RWPE1 (cell line): Measurements from ENCODE around the gene IP6K1.

ENCODE experiments used
- CTCF ChIA-PET: fragments of 350-600 bp; sonication (Branson Sonifier 250); formaldehyde crosslinking; extraction: SDS; loops from one replicate; lab custom pipeline; 2021; lab: Yijun Ruan, JAX
- POLR2A ChIA-PET: fragments of 400-600 bp; formaldehyde crosslinking; extraction: SDS; loops from one replicate; lab custom pipeline; 2020; ENCODE audit warnings: antibody characterized with exemption; ENCODE audit not compliant: low non-redundant PET; lab: Yijun Ruan, JAX
- DNase-seq: peaks from one replicate; pipeline ENCODE4 v3.0.0; 2012; ENCODE audit warnings: low spot score
- H3K27ac ChIP-seq: fragments of 450-650 bp; 2 replicates; pipeline ENCODE4 v1.5.1; 2017
- CTCF ChIP-seq: fragments of 450-650 bp; conservative IDR thresholded peaks from 2 replicates; pipeline ENCODE4 v1.5.1; 2017; ENCODE audit warnings: low read depth, mild to moderate bottlenecking

The IP6K1 gene

DNA sequence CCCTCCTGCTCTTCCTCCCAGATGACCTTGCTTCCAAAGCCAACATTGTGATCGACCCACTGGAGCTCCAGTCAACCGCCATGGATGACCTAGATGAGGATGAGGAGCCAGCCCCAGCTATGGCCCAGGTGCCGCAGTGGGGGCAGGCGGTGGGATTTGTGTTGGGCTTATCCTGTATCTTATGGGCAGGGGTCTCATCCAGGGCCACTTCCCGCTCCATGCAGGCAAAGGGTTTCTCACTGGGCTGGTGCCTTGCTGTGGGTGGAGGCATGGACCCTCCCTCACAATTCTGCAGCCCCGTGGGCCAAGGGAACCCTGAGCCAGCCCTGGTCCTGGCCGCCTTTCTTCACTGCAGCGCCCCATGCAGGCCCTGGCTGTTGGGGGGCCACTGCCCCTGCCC, 81.7 kb downstream of the IP6K1 start:
- CTCF ChIA-PET = no interaction called here
- POLR2A ChIA-PET = no interaction called here
- TF ChIP-seq CTCF = no peak
- DNase-seq = no peak
- H3K27ac ChIP-seq = peak overlapping the region; percentile 10; the same call in 1 of the 2 replicates

DNA sequence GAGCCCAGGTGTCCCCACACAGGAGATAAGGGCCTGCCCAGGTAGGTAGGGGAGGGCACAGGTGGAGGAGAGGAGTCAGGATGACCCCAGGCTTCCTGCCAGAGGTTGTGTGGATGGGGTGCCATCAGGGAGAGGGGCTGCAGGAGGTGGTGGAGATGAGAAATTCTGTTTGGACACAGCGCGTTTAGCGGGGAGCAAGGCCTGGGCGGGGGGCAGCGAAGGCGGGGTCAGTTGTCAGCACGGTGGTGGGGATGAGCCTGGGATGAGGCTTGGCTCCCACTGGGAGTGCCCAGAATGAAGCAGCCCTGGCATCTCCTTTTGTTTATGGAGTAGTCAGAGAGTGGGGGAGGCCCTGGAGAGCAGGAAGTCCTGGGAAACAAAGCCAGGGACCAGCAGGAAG, 82.4 kb downstream of the IP6K1 start:
- ChIA-PET CTCF (interaction anchor here (0.6 to 0.9 kb wide), 3 partner anchors 94 to 202 kb away, joined by 3 to 4 read pairs (median 3); no protein-coding TSS in a partner anchor), POLR2A (no interaction called here)
- DNase-seq = no peak
- peak overlapping the region; percentile 10; the same call in 1 of the 2 replicates for H3K27ac ChIP-seq
- TF ChIP-seq CTCF = no peak

GRCh38 chr3:49703443-49703927, 82.9 kb downstream of the IP6K1 start:
- DNase-seq = peak; percentile 58
- peak; percentile 84 for TF ChIP-seq CTCF
- peak overlapping the region; percentile 10; the same call in 1 of the 2 replicates for H3K27ac ChIP-seq
- ChIA-PET CTCF (interaction anchor here (0.6 to 0.9 kb wide), 3 partner anchors 95 to 202 kb away, joined by 3 to 4 read pairs (median 3); no protein-coding TSS in a partner anchor), POLR2A (no interaction called here)

- CTCF ChIA-PET = no interaction called here
- no peak for DNase-seq
- POLR2A ChIA-PET = no interaction called here
- peak overlapping the region; percentile 2; the same call in 1 of the 2 replicates for H3K27ac ChIP-seq
- no peak for TF ChIP-seq CTCF
Measured at GRCh38 chr3:49702672-49703071, 83.7 kb downstream of the IP6K1 start.

DNA sequence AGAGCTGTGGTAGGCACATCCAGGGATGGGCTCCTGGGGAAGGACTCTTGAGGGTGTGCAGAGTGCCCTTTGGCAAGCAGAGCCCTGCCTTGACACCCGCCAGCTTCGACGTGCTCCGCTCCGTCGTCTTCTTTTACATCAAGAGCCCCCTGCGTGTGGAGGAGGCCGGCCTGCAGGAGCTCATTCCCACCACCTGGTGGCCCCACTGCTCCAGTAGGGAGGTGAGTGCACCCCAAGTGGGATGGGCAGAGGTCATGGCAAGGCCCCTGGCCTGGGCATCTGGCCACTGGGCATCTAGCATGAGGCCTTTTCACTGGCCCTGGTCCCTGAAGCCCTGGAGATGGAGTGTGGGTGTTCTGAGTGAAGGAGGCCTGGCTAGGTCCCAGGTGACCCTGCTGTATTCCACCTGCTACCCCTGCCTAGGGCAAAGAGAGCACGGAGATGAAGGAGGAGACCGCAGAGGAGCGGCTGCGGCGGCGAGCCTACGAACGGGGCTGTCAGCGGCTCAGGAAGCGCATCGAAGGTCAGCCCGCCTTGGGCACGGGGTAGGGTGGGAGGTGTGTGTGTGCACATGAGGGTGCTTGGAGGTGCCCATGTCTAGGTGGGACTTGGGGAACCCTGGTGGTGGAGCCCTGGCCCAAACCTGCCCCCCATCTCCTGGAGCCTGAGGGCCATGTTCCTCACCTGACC, 84.8 kb downstream of the IP6K1 start:
- peak overlapping the region; percentile 2; the same call in 1 of the 2 replicates for H3K27ac ChIP-seq
- peak; percentile 43 for TF ChIP-seq CTCF
- POLR2A ChIA-PET = no interaction called here
- no peak for DNase-seq
- CTCF ChIA-PET = interaction anchor here (0.6 to 0.7 kb wide), 3 partner anchors 122 to 187 kb away, joined by 3 read pairs; no protein-coding TSS in a partner anchor

- DNase-seq = no peak
- TF ChIP-seq CTCF = no peak
- ChIA-PET CTCF (interaction anchor here (0.6 to 1.2 kb wide), 2 partner anchors 12 to 187 kb away, joined by 3 to 4 read pairs; no protein-coding TSS in a partner anchor), POLR2A (no interaction called here)
- peak overlapping the region; percentile 14 for H3K27ac ChIP-seq
Measured at GRCh38 chr3:49700453-49701128, 85.8 kb downstream of the IP6K1 start.
